GDM1 (cell line): ENCODE data around the gene ERG.

Experiments used
- DNase-seq: peaks from one replicate; lab custom pipeline; 2025; lab: John Stamatoyannopoulos, UW

Gene ERG

DNA sequence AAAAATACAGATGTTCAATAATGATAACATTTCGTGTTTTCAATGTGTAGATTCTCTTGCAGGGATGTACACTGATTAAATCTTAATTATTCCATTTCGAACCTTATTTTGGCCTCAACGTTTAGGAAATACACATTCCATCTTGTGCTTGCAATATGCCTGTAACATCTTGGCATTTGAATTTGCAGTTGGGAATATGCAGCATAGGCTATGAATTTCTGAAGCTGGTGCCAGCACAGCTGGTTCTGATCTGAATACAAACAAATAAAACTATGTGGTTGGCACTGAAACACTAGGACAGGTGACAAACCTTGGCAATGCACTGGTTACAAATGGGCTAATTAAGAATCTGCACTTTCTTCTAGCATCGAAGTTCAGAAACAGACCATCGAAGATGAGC, 108.4 kb downstream of the ERG start:
- no peak for DNase-seq

DNA sequence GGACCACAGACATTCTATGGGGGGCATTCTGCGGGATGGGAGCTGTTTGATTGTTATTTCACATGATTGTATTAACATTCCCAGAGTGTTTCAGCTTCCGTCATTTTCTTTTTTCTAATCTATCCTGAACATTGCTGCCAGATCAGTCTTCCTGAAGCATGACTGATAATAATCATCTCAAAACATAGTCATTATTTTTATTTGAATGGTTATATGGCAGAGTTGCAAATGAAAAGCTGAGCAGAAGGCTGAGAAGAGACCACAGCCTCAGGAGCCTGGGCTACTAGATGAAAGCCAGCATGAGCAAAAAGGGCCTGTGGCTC, 109.0 kb downstream of the ERG start:
- DNase-seq: no peak

DNA sequence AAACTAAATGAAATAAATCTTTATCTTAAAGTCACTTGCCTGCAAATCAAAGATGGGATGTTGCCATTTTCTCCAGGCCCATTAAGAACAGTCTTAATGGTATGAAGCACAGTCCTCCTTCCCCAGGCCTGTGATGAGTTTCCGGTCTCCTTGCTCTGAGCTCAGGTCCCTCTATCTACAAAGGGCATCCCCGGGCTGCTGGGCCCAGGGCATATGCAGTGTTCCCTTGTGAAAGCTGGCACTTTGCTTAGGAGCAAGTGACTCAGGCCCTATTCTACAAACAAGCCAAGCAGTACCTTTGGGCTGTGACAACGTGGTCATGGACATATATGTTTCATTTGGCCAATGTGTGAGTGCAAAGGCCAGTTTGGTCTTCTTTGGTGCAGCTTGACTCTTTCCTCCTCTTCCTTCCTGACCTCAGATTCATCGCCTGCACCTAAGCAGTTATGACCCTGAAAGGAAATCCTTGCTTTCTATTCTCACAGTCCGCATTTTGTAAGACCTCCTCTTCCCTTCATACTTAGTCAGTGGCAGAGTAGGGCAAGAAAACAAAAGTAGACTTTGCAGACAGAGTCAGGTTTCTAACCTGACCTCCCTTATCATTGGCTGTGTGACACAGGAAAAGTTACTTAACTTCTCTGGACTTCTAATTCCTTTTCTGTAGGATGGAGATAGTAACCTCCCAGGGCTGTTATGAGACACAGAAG, 109.5 kb downstream of the ERG start:
- no peak for DNase-seq

DNA sequence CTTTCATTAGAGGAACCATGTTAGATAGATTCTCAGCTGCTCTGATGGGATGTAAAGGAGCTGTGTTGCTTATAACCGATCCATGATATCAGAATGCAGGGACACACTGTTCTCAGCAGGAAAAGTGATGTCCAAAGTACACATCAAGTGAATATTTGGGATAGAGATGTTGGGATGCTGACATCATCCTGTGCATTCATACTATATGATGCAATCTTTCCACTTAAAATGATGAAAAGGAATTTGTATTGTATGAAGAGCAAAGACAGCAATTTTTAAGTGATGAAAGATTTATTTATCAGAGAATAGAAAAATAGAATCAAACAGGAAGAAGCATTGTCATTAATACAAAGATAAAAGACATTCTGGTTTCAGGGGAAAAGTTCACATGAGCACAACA, 110.1 kb downstream of the ERG start:
- no peak for DNase-seq

DNA sequence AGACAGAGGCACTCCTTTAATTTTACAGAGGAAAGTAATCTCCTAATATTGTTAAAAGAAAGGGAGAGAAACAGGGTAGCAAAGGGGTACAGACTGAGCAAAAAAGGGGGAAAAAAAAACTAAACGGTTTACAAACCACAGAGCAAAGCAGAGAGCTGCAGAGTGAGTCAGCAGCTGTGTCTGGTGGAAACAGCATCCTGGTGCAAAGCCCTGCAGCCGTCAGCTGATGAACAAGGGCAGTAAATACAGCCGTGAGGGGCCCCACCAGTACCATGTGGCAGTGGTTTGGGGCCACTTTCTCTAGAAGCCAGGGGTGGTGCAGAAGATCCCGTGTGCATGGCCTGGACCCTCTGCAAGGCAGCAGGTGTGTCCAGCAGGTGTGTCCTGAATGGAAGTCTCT, 111.3 kb downstream of the ERG start:
- DNase-seq: peak; percentile 73

DNA sequence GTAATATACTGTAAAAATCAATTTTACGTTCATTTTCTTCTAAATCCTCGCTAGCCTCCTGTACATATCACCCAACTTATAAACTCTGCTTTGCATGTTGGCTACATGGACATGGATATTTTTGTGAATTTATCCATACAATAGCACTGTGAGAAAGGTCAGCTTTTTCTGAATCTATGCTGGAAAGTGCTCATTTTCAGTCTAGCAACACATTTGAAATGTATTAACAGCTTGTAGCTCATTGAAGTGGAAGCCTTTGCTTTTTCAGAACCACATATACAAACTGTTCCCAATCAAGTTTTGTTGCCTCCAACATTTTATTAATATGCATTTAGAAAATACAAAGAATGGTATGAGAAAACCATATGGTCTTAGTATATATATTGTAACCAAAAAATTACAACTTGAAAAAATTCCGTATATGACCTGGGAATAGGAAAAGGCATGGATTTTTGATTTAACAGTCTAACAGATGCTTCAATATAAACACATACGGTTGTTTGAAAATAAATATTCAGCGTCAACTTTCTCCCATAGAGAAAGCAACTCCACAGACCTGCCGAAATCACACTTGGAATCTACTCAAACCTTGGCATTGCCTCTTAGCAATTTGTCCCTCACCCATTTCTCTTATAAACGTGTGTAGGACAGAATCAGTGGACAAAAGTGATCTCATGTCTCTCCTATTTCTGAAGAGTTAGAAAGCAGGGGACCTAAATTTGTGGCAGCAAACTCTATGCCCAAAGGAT, 112.7 kb downstream of the ERG start:
- no peak for DNase-seq

DNA sequence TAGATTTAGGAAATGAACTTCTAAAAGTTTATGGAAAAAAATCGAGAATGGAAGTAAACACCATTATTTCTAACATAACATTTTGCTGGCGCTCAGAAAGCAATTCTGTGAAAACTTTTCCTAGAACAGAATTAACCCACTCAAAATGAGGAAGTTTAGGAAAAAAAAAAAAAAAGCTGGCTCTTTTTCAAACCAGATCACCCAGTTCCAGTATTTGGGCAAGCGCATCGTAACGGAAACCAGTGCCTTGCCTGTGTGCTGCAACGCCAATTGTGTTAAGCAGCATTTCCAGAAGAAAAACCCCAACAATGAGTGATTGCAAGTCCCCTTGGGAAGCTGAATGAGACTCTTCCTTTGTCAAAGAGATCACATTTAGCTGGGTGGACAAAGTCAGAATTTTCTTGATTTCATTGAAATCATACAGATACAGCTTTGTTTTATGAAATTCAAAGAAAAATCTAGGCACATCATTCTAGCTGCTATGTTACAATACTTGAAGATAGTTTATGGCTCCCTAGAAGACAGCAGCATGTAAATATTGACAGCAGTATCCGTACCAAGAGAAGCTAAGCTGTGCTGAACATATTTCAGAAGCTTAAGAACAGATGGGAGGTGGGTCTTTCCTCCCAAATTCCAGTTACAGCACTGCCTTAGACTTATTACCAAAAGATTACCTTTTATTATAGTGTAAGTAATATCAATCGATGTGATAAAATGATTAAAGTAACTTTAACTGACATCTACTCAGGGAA, 113.4 kb downstream of the ERG start:
- peak; percentile 76 for DNase-seq

DNA sequence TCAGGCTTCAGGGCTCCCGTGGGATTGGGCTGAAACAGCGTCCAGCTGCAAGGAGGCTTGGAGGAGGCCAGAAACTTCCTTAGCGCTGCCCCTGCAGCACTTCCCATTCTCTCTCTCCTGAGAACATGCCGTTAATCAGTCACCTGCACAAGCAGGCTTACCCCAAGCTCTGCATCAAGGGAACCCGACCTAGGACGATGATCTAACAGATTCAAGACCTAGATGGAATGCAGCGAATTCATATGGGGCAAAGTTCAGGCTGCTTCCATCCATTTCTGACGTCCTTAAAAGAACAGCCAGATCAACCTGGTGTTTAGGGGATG, 114.1 kb downstream of the ERG start:
- no peak for DNase-seq

DNA sequence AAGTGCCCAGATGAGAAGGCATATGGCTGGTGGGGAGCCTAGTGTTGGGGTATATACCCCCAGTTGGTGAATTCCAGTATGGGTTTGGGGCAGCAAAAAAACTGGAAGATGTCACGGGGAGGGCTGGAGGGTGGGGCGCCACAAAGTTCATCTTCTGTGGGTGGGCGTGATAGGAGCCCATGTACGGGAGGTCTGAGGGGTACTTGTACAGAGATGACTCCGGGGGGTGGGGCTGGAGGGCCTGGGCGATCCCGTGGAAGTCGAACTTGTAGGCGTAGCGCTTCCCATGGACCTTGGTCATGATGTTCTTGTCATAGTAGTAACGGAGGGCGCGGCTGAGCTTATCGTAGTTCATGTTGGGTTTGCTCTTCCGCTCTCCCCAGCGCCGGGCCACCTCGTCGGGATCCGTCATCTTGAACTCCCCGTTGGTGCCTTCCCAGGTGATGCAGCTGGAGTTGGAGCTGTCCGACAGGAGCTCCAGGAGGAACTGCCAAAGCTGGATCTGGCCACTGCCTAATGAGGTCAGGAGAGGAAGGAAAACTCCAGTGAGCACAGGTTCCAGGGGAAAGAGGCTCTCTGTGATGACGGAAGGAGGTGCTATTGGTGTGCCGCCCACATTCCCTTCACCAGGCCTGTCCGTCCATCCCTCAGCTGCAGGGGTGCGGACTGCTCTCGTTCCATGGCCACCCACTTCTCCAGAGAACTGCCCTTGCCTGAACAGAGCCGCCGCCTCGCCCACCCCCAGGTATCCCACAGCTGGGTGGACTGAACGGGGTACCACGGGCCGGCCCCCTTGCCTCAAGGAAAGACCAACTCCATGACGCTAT, 114.7 kb downstream of the ERG start:
- no peak for DNase-seq

DNA sequence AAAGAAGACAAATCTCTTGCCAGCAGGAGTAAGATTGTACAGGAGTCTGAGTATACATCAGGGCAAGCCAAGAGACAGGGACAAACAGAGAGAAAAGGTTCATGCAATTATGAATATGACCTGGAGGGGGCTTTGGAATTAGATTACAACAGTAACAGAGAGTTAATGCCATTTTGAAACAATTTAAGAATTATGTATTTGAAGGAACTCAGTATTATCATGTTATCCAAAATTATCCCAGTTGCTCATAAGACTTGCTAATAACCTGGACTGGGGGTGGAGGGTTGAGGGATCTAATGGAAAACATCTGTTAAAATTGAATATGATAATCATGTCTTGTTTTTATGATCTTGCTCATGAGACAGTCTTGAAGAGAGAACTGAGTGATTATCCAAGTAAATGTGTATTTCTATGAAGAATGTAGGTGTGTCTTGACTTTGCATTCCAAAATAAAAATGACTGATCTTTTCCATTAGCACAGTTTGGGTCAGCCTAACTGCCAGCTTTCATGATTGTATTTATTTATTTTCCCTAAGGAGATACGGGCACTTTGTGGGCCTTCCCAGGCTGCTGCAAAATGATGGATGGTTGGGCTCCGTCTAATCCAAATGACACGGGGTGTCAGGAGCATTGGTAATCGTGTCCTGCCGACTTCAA, 117.7 kb downstream of the ERG start:
- DNase-seq: no peak

DNA sequence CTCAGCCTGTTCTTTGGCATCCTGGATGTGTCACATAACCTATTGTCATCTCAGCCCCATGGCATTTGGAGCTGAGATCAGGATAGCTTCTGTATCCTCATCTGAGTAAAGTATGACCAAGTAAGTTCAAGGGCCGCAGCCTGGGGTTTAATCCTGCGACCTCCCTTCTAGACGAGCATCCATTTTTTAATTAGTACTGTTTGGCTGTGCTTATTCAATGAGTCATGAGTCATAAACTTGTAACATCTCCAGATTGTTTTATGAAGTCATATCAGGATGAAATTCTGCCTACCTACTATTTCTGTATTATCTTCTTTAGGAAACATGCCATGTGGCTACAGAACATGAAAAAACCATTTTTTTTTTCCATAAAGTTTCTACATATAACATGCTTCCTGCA, 119.1 kb downstream of the ERG start:
- no peak for DNase-seq

DNA sequence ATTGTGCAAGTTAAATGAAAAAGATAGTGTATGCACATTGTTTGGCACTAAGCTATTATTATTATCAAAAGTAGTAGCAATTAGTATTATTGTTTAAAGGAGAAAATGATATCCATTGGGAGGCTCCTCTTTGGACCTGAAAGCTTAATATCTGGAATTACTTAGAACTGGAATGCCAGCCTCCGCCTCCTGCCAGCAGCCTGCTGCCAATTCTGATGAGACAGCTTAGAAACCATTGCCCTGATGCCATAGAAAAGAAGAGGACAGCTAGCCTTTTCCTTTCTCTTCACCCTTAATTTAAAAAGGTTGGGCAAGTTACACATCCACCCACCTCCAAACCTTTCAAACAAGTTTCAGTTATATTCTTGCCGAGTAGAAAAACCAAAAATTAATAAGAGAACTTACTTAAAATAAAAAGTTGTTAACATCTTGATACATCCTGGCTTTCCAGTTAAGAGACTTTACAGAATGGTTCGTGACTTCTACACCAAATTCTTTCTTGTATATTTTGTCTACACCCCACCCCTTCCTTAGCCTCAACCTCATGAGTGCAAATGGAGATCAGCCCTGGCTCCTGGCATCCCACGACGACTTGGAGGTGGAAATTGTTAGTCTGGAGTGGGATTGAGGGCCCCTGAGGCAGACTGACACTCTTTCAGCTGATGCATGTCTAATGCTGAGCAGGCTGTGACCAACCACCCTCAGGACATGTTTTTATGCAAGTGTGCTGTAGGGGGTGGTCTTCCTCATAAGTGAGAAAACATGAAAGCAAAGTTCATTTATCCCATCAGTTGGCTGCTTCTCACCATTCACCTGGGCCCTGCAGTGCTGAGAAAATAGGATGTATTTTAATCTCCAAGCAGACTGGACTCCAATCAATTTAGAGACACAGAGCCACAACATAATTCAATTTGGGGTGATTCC, 120.8 kb downstream of the ERG start:
- DNase-seq: no peak

DNA sequence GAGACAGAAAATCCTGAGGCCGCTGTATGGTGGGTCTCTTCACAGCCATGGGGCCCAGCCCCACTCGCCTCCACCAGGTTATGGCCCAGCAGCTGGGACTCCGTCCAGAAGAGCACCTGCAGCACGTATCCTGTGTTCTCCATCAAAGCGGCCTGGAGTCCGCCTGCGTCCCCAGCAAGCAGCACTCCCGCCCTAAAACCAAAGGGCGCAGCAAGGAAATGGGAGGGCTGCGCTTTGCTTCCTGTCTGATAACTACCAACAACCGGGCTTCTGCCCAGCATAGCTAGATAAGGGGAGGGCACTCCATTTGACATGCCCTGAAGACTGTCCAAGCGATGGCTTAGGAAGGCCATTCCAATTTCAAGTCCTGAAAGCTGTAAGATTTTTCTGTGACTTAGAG, 121.6 kb downstream of the ERG start:
- peak; percentile 76 for DNase-seq

DNA sequence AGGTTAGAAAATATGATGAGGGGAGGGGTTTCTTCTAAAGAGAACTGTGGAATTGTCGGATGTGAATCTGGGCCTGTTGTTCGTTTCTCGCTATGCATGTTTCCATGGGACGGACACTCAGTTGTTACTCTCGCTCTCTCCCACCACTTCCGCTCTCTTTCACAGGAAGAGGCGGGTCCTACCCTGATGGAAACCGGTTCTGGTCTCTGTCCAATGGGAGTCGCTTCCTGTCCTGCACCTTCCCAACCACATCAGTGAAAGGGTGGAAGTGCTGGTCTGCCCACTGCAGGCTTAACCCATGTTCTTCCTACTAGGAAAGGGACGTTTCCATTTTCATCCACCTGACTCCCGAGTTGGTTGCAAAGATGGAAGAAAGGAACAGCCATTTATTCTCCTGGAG, 122.0 kb downstream of the ERG start:
- no peak for DNase-seq

DNA sequence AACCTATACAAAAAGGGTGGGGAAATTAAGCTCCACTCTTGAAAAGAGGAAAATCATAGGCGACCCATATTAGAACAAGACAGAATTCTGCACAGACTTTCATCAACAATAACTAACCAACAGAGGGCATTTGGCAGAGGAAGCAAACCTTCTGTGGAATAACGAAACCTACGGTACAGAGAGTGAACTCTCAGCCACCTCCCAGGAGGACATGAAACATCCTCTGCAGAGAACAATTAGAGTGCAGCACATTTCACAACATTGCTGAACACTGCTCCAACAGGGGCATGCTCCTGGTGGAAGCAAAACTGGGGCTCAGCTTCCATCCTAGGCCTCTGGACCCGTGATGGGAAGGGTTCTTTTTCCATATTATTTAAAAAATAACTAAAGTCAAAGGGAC, 130.6 kb downstream of the ERG start:
- DNase-seq: no peak

DNA sequence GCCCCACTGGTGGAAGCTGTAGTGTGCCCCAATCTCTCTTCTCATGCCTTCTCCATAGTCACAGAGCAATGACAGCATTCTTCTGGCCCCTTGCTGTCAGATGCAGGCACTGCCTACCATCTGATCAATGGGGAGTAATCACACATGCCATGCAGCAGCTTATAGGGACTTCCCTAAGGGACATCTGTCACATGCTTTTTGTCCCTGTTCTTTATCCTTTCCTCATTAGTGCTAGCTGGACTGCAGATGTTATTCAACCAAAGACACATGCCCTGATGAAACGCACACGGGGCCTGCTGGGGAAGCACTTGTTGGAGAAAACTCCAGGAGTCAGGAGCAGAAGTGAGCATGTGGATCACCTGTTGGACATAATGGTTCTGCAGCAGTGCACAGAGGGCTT, 132.8 kb downstream of the ERG start:
- no peak for DNase-seq

DNA sequence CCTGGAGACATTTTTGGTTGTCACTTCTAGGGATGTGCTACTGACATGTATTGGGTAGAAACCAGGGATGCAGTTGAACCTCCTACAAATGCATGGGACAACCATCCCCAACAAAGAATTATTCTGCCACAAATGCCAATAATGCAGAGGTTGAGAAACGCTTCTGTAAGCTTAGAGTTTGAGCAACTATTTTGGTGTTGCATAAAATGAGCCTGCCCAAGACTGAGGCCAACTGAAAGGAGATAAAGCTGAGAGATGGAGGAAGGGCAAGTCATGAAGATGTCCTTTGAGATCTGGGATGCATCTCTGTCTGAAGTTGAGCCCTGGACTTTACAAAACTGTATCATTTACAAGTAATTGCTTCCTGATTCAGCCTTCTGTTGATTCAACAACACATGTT, 134.6 kb downstream of the ERG start:
- DNase-seq: no peak

DNA sequence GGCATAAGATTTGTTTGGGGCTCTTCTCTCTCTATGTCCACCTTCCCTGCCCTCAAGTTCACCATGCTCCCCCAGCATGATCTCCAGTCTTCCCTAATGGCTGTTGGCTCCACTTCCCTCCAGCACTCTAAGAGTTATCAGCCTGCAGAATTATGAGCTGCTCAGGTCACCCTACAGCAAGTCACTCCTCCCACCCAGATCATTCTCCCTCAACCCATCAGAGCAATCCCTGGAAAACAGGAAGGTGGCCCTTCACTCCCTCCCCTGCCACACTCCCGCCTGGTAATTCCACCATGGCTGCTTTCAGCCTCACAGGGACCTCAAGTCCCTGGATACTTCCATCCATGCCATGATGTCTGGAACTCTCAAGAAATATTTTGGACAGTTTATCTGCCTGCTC, 137.0 kb downstream of the ERG start:
- no peak for DNase-seq

DNA sequence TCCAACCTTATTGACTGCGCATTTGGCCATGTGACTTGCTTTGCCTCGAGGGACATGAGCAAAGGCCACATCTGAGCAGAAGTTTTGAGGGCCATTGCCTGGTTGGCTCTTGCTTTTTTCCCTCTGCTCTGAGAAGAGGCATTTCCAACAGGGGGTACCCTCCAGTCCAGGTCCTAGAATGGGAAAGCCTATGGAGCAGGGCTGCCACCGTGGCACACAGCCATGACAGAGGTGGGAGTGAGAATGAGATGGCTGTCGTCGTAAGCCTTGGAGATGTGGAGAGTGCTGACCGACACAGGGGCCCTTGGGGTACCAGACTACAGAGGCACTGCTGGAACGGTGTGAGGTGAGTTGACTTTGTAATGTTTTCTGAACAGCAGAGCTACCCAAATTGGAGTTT, 138.4 kb downstream of the ERG start:
- no peak for DNase-seq

DNA sequence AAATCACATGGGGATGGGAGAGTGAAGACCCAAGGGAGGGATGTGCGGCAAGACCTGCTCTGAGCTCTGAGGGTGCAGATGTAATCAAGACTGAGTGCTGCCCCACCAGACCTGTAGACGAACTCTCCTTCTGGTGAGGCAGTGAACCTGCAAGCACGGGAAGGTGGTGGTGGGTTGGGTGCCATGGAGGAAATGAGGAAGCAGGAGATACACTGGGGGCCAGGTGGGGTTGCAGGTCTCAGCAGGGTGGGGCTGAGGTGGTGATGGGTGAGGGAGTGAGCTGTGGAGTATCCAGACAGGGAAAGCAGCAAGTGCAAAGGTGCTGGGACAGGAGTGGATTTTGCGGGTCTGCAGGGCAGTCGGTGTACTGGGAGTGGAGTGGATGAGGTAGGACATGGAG, 139.2 kb downstream of the ERG start:
- no peak for DNase-seq

DNA sequence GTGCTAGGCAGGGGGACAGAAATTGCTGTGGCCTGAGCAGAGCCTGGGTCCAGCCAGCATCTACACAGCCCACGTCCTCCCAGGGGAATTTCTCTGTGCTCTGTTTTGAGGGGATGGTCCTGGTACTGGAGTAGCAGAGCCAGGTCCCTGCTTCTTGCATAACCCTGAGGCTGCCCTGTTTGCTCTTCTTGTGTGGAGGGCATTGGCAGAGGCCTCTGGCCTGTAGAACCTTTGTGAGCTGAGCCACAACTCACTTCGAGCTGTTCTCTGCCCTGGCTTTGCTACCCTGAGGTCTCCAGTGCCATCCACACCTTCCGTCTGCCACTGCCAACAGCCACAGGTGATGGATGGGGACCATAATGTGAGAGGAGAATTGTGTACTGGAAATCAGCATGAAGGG, 139.6 kb downstream of the ERG start:
- DNase-seq: no peak
